WTC11 (cell line): Measurements from ENCODE around the gene ZNF738. TPM values are rescaled to one million over a fixed set of nuclear protein-coding genes. Genes with fewer than 3 reads are reported as not detected.
A peak's percentile ranks its signal among the peaks of the same experiment; 100 is the strongest.
"Not testable (repeated sequence)": the region's sequence is repeated elsewhere in the genome, so short reads cannot be mapped to it uniquely, and the experiment has no call there.

Experiments used
- ATAC-seq: fragments of 200-7000 bp; cut with Tn5 transposase; 2 replicates; pipeline ENCODE4 v1.10.0; 2021; ENCODE audit warnings: mild to moderate bottlenecking, moderate library complexity
- CTCF ChIA-PET: fragments of 300-600 bp; sonication (Branson Sonifier 250); formaldehyde crosslinking; loops from one replicate; lab custom pipeline; 2021; ENCODE audit warnings: antibody characterized with exemption; lab: Charles Lee
- POLR2A ChIA-PET: fragments of 350-600 bp; sonication (Branson Sonifier 250); formaldehyde crosslinking; loops from one replicate; lab custom pipeline; 2021; ENCODE audit warnings: antibody characterized with exemption; lab: Charles Lee
- DNase-seq: peaks from one replicate; pipeline ENCODE4 v3.0.0; 2021; ENCODE audit warnings: low spot score
- H3K27ac Mint-ChIP-seq: 2 replicates; pipeline ENCODE4 v1.8.0; 2021; ENCODE audit warnings: mixed read lengths
- H3K27me3 Mint-ChIP-seq: 2 replicates; pipeline ENCODE4 v1.8.0; 2021; ENCODE audit warnings: low read depth, mild to moderate bottlenecking, moderate library complexity, mixed read lengths
- H3K36me3 Mint-ChIP-seq: 2 replicates; pipeline ENCODE4 v1.8.0; 2021; ENCODE audit warnings: mixed read lengths
- H3K4me1 Mint-ChIP-seq: 2 replicates; pipeline ENCODE4 v1.8.0; 2022; ENCODE audit warnings: mixed read lengths
- H3K4me3 Mint-ChIP-seq: 2 replicates; pipeline ENCODE4 v1.8.0; 2021; ENCODE audit warnings: mild to moderate bottlenecking, moderate library complexity, mixed read lengths
- H3K9me3 Mint-ChIP-seq: 2 replicates; pipeline ENCODE4 v1.8.0; 2021; ENCODE audit warnings: mixed read lengths
- AR ChIP-seq: fragments of 250-450 bp; sonication (Bioruptor Pico); IDR thresholded peaks from 2 replicates; pipeline ENCODE4 v1.9.0; 2021; ENCODE audit warnings: mild to moderate bottlenecking
- ERG ChIP-seq: fragments of 250-450 bp; sonication (Bioruptor Pico); IDR thresholded peaks from 2 replicates; pipeline ENCODE4 v1.8.0; 2021; ENCODE audit warnings: mild to moderate bottlenecking
- GABPB1 ChIP-seq: sonication (generic); formaldehyde crosslinking; IDR thresholded peaks from 2 replicates; pipeline ENCODE4 v1.8.1; 2023; ENCODE audit warnings: mild to moderate bottlenecking, missing genetic modification reagents
- GTF2I ChIP-seq: fragments of 250-450 bp; sonication (Bioruptor Pico); conservative IDR thresholded peaks from 2 replicates; pipeline ENCODE4 v1.4.0; 2021; ENCODE audit warnings: mild to moderate bottlenecking
- JUN ChIP-seq: sonication (generic); formaldehyde crosslinking; IDR thresholded peaks from 2 replicates; pipeline ENCODE4 v1.8.0; 2023; ENCODE audit warnings: mild to moderate bottlenecking, missing genetic modification reagents
- MXD4 ChIP-seq: fragments of 250-450 bp; sonication (Bioruptor Pico); IDR thresholded peaks from 2 replicates; pipeline ENCODE4 v1.8.0; 2021; ENCODE audit warnings: mild to moderate bottlenecking, moderate library complexity, borderline replicate concordance
- NR1H2 ChIP-seq: sonication (generic); formaldehyde crosslinking; IDR thresholded peaks from 2 replicates; pipeline ENCODE4 v1.9.0; 2021; ENCODE audit warnings: mild to moderate bottlenecking, moderate library complexity, missing genetic modification reagents
- PRRX2 ChIP-seq: fragments of 250-450 bp; sonication (Bioruptor Pico); IDR thresholded peaks from 2 replicates; pipeline ENCODE4 v1.8.0; 2021; ENCODE audit warnings: mild to moderate bottlenecking
- SMAD4 ChIP-seq: sonication (generic); formaldehyde crosslinking; IDR thresholded peaks from 2 replicates; pipeline ENCODE4 v1.8.0; 2022; ENCODE audit warnings: mild to moderate bottlenecking, missing genetic modification reagents
- TP53 ChIP-seq: sonication (generic); formaldehyde crosslinking; IDR thresholded peaks from 2 replicates; pipeline ENCODE4 v1.8.1; 2023; ENCODE audit warnings: mild to moderate bottlenecking, missing genetic modification reagents
- ZNF121 ChIP-seq: sonication (generic); formaldehyde crosslinking; IDR thresholded peaks from 2 replicates; pipeline ENCODE4 v1.8.0; 2023; ENCODE audit warnings: missing genetic modification reagents
- ZSCAN18 ChIP-seq: fragments of 250-450 bp; sonication (Bioruptor Pico); IDR thresholded peaks from 2 replicates; pipeline ENCODE4 v2.1.2; 2022; ENCODE audit warnings: mild to moderate bottlenecking, moderate library complexity
- total RNA-seq: library from RNA; stranded (reverse); gene quantifications from 3 replicates; pipeline ENCODE4 v1.2.3, GENCODE V29; 2021
- TF ChIP-seq, protein P1 (sequence below): sonication (generic); formaldehyde crosslinking; IDR thresholded peaks from 2 replicates; pipeline ENCODE4 v1.8.0; 2023; ENCODE audit warnings: mild to moderate bottlenecking, missing genetic modification reagents
- TF ChIP-seq, protein P2 (sequence below): sonication (generic); formaldehyde crosslinking; IDR thresholded peaks from 2 replicates; pipeline ENCODE4 v1.8.0; 2022; ENCODE audit warnings: mild to moderate bottlenecking, missing genetic modification reagents
- TF ChIP-seq, protein P3 (sequence below): sonication (generic); formaldehyde crosslinking; conservative IDR thresholded peaks from 2 replicates; pipeline ENCODE4 v1.8.1; 2023; ENCODE audit warnings: mild to moderate bottlenecking, low read depth, missing genetic modification reagents, moderate library complexity
- TF ChIP-seq, protein P4 (sequence below): sonication (generic); formaldehyde crosslinking; IDR thresholded peaks from 2 replicates; pipeline ENCODE4 v1.8.1; 2022; ENCODE audit warnings: low read depth, missing genetic modification reagents, borderline replicate concordance

ZNF738 gene
- total RNA-seq, 1 experiment from 2014 or later: 49.7 TPM

DNA sequence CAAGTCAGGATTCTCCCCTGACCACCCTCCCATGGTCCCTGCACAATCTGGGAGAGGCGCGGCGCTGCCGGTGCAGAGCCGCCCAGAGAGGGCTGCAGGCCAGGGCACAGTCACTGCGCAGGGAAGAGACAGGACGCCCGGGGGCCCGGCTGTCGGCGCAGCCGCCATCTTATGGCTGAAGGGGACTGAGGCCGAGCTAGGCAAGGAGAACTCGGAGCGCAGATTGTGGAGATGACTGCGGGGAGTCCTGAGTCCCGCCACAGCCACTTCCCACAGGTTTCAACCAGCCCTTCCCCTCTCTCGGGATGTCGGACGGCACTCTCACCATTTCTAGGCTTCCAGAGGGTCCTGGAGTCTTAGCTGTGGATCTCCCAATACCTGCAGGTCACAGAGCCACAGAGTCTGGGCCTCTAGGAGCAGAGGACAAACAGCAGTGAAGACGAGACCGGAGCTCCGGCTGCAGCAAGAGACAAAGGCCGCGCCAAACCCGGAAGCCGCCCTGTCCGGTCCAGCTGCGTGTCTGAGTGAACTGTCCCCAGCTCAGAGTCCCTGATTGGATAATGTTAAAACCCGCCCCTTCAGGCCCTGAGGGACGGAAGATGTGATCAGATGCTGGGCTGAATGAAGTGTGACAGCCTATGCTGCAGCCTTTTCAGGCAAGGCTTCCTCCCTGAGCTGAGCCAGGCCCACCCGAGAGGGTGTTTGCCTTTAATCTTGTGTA, 29.8 kb upstream of the ZNF738 start, which contains the start of gene ZNF708 (continued):
- TF ChIP-seq, protein P1, sequence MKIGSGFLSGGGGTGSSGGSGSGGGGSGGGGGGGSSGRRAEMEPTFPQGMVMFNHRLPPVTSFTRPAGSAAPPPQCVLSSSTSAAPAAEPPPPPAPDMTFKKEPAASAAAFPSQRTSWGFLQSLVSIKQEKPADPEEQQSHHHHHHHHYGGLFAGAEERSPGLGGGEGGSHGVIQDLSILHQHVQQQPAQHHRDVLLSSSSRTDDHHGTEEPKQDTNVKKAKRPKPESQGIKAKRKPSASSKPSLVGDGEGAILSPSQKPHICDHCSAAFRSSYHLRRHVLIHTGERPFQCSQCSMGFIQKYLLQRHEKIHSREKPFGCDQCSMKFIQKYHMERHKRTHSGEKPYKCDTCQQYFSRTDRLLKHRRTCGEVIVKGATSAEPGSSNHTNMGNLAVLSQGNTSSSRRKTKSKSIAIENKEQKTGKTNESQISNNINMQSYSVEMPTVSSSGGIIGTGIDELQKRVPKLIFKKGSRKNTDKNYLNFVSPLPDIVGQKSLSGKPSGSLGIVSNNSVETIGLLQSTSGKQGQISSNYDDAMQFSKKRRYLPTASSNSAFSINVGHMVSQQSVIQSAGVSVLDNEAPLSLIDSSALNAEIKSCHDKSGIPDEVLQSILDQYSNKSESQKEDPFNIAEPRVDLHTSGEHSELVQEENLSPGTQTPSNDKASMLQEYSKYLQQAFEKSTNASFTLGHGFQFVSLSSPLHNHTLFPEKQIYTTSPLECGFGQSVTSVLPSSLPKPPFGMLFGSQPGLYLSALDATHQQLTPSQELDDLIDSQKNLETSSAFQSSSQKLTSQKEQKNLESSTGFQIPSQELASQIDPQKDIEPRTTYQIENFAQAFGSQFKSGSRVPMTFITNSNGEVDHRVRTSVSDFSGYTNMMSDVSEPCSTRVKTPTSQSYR: peak; percentile 23; the same call in 1 of the 2 replicates
- peak; percentile 65 for TF ChIP-seq GABPB1 (CRISPR knock-in tag)

DNA sequence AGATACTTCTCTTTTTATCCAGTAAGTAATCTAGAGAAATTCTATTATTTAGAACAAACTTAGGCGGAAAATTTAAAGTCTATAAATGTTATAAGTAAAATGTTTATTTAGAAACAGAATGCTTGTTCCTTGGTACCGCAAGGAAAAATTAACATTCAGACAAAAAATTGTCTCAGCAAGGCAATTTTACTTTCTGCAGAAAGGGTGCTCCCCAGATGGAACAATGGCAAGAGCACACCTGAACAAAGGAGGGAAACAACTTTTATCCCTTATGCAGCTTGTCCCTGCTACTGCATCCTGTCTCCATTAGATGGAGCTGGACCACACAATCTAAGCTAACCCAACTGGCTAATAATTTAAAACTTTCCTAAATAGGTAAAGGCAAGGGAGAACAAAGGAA, 23.1 kb upstream of the ZNF738 start:
- no peak for DNase-seq
- Mint-ChIP-seq H3K9me3 (peaks cover 77% of the 10 kb centered on the region), H3K27ac (no peak overlapping the region), H3K4me3 (no peak overlapping the region), H3K27me3 (peaks cover 14% of the 10 kb centered on the region), H3K36me3 (peaks cover 50% of the 10 kb centered on the region), H3K4me1 (no peaks in the 10 kb centered on the region)
- POLR2A ChIA-PET: no interaction called here
- ATAC-seq: no peak
- TF ChIP-seq GTF2I (no peak), ERG (CRISPR knock-in tag) (no peak), PRRX2 (no peak), MXD4 (CRISPR knock-in tag) (no peak), ZNF121 (CRISPR knock-in tag) (no peak), JUN (CRISPR knock-in tag) (no peak), SMAD4 (no peak)
- TF ChIP-seq, protein P2, sequence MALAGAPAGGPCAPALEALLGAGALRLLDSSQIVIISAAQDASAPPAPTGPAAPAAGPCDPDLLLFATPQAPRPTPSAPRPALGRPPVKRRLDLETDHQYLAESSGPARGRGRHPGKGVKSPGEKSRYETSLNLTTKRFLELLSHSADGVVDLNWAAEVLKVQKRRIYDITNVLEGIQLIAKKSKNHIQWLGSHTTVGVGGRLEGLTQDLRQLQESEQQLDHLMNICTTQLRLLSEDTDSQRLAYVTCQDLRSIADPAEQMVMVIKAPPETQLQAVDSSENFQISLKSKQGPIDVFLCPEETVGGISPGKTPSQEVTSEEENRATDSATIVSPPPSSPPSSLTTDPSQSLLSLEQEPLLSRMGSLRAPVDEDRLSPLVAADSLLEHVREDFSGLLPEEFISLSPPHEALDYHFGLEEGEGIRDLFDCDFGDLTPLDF: no peak
- TF ChIP-seq, protein P3, sequence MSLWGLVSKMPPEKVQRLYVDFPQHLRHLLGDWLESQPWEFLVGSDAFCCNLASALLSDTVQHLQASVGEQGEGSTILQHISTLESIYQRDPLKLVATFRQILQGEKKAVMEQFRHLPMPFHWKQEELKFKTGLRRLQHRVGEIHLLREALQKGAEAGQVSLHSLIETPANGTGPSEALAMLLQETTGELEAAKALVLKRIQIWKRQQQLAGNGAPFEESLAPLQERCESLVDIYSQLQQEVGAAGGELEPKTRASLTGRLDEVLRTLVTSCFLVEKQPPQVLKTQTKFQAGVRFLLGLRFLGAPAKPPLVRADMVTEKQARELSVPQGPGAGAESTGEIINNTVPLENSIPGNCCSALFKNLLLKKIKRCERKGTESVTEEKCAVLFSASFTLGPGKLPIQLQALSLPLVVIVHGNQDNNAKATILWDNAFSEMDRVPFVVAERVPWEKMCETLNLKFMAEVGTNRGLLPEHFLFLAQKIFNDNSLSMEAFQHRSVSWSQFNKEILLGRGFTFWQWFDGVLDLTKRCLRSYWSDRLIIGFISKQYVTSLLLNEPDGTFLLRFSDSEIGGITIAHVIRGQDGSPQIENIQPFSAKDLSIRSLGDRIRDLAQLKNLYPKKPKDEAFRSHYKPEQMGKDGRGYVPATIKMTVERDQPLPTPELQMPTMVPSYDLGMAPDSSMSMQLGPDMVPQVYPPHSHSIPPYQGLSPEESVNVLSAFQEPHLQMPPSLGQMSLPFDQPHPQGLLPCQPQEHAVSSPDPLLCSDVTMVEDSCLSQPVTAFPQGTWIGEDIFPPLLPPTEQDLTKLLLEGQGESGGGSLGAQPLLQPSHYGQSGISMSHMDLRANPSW: no peak
- CTCF ChIA-PET: interaction anchor here (0.6 kb wide), 1 partner anchor 8 kb away, joined by 3 read pairs; no protein-coding TSS in a partner anchor

DNA sequence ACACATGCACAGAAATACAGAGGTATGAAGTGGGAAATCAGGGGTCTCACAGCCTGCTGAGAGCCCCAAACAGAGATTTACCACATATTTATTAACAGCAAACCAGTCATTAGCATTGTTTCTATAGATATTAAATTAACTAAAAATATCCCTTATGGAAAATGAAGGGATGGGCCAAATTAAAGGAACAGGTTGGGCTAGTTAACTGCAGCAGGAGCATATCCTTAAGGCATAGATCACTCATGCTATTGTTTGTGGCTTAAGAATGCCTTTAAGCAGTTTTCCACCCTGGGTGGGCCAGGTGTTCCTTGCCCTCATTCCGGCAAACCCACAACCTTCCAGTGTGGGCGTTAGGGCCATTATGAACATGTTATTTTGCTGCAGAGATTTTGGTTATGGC, 14.0 kb upstream of the ZNF738 start:
- ATAC-seq, POLR2A ChIA-PET, H3K4me3 Mint-ChIP-seq, H3K4me1 Mint-ChIP-seq, H3K27me3 Mint-ChIP-seq, DNase-seq, CTCF ChIA-PET, H3K27ac Mint-ChIP-seq: not testable (repeated sequence)
- Mint-ChIP-seq H3K9me3 (peaks cover 70% of the 10 kb centered on the region), H3K36me3 (peaks cover 34% of the 10 kb centered on the region)

- POLR2A ChIA-PET: no interaction called here
- ATAC-seq (no peak), DNase-seq (no peak)
- CTCF ChIA-PET: no interaction called here
- H3K36me3 Mint-ChIP-seq: peaks cover 18% of the 10 kb centered on the region
- H3K4me3 Mint-ChIP-seq: no peak overlapping the region
- H3K27ac Mint-ChIP-seq: no peak overlapping the region
- H3K9me3 Mint-ChIP-seq: peaks cover 23% of the 10 kb centered on the region
- no peaks in the 10 kb centered on the region for H3K4me1 Mint-ChIP-seq
- no peaks in the 10 kb centered on the region; the same call in 1 of the 2 replicates for H3K27me3 Mint-ChIP-seq
- TF ChIP-seq, protein P4, sequence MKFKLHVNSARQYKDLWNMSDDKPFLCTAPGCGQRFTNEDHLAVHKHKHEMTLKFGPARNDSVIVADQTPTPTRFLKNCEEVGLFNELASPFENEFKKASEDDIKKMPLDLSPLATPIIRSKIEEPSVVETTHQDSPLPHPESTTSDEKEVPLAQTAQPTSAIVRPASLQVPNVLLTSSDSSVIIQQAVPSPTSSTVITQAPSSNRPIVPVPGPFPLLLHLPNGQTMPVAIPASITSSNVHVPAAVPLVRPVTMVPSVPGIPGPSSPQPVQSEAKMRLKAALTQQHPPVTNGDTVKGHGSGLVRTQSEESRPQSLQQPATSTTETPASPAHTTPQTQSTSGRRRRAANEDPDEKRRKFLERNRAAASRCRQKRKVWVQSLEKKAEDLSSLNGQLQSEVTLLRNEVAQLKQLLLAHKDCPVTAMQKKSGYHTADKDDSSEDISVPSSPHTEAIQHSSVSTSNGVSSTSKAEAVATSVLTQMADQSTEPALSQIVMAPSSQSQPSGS: no peak
- no peak for TF ChIP-seq TP53 (CRISPR knock-in tag)
- no peak for TF ChIP-seq ZSCAN18 (CRISPR knock-in tag)
- TF ChIP-seq NR1H2: no peak
- no peak for TF ChIP-seq AR
Measured at GRCh38 chr19:21352830-21353229, 6.0 kb upstream of the ZNF738 start.
